Keratinocyte (primary cell): ENCODE results near the gene TEX51. TPM values are rescaled to one million over a fixed set of nuclear protein-coding genes. Genes with fewer than 3 reads are reported as not detected.

Experiments
- DNase-seq: peaks from one replicate; pipeline ENCODE4 v3.0.0-alpha.2; 2011; ENCODE audit warnings: low read depth, missing footprints, low spot score
- FAIRE-seq: peaks from 2 replicates; lab custom pipeline; 2011; peaks lifted over from hg19 to GRCh38; lab: Jason Lieb, UNC
- H2AFZ ChIP-seq: 2 replicates; pipeline ENCODE4 v1.6.0; 2012; ENCODE audit warnings: low read length, control low read depth, inconsistent platforms; ENCODE audit not compliant: control insufficient read depth
- H3K27ac ChIP-seq: 2 replicates; pipeline ENCODE4 v1.5.1; 2011; ENCODE audit warnings: low read length; ENCODE audit not compliant: control insufficient read depth, insufficient read depth
- H3K27me3 ChIP-seq: 3 replicates; pipeline ENCODE4 v1.6.0; 2011; ENCODE audit warnings: low read length; ENCODE audit not compliant: control insufficient read depth, insufficient read depth; ENCODE audit errors: extremely low read depth
- H3K36me3 ChIP-seq, 2 experiments: 2 replicates in 1 of 2; 3 replicates in 1 of 2; pipeline ENCODE4 v1.5.1; 2011; ENCODE audit warnings: low read length in 2 of 2, mild to moderate bottlenecking in 1 of 2; ENCODE audit not compliant: control insufficient read depth in 2 of 2, insufficient read depth in 2 of 2; ENCODE audit errors: extremely low read depth in 1 of 2
- H3K4me1 ChIP-seq: 3 replicates; pipeline ENCODE4 v1.5.1; 2011; ENCODE audit warnings: low read length; ENCODE audit not compliant: control insufficient read depth, insufficient read depth; ENCODE audit errors: extremely low read depth
- H3K4me2 ChIP-seq: 3 replicates; pipeline ENCODE4 v1.6.0; 2011; ENCODE audit warnings: low read depth, low read length; ENCODE audit not compliant: control insufficient read depth, insufficient read depth; ENCODE audit errors: extremely low read depth
- H3K4me3 ChIP-seq, 3 experiments: fragments of 200-600 bp in 1 of 3; sonication (generic) in 1 of 3; 2 replicates in 2 of 3; 3 replicates in 1 of 3; pipeline ENCODE4 v1.5.1; 2011 to 2016; ENCODE audit warnings: low read length in 3 of 3, mild to moderate bottlenecking in 3 of 3, control low read depth in 2 of 3, inconsistent platforms in 1 of 3, low read depth in 1 of 3, mixed read lengths in 1 of 3, mixed run types in 1 of 3, moderate library complexity in 1 of 3; ENCODE audit not compliant: control insufficient read depth in 2 of 3, insufficient read depth in 2 of 3; ENCODE audit errors: extremely low read depth in 1 of 3
- H3K79me2 ChIP-seq: 2 replicates; pipeline ENCODE4 v1.6.0; 2012; ENCODE audit warnings: low read length; ENCODE audit not compliant: control insufficient read depth, insufficient read depth
- H3K9ac ChIP-seq: 3 replicates; pipeline ENCODE4 v1.6.0; 2011; ENCODE audit warnings: low read length; ENCODE audit not compliant: control insufficient read depth, insufficient read depth; ENCODE audit errors: extremely low read depth
- H3K9me1 ChIP-seq: 3 replicates; pipeline ENCODE4 v1.6.0; 2011; ENCODE audit warnings: low read length; ENCODE audit not compliant: control insufficient read depth, insufficient read depth; ENCODE audit errors: extremely low read depth
- H3K9me3 ChIP-seq: 2 replicates; pipeline ENCODE4 v1.5.1; 2012; ENCODE audit warnings: low read depth, low read length; ENCODE audit not compliant: control insufficient read depth
- H4K20me1 ChIP-seq: 3 replicates; pipeline ENCODE4 v1.6.0; 2011; ENCODE audit warnings: low read length; ENCODE audit not compliant: control insufficient read depth, insufficient read depth; ENCODE audit errors: extremely low read depth
- EZH2 ChIP-seq: IDR thresholded peaks from one replicate; pipeline ENCODE4 v1.6.1; 2012; ENCODE audit warnings: inconsistent platforms, mild to moderate bottlenecking, low read length, moderate library complexity
- dilution Hi-C: fragments of 300-500 bp; cut with MboI; formaldehyde crosslinking; loops from one replicate; pipeline ENCODE4 v1.7.0; 2020; ENCODE audit warnings: low sequenced_read_pairs; ENCODE audit not compliant: extremely low pct_ligation_motif_present
- polyA plus RNA-seq, 5 experiments: library from polyadenylated mRNA; depleted of rRNA in 3 of 5; stranded (reverse) in 3 of 5; stranded (forward) in 1 of 5; unstranded in 1 of 5; fragments of >200 nt; gene quantifications; 1 replicate in 1 of 5; 2 replicates in 3 of 5; 3 replicates in 1 of 5; pipeline versions ENCODE4 v1.2.1 to v1.2.3, GENCODE V29; 2011 to 2012; ENCODE audit warnings: missing spikeins in 2 of 5, low read depth in 1 of 5, low replicate concordance in 1 of 5
- TF ChIP-seq, protein P1 (sequence below), 3 experiments: IDR thresholded peaks in 1 of 3; conservative IDR thresholded peaks in 1 of 3; optimal IDR thresholded peaks in 1 of 3; 2 replicates in 2 of 3; 3 replicates in 1 of 3; pipeline versions ENCODE3 to v1.5.1; 2011; ENCODE audit warnings: low read length in 3 of 3, mild to moderate bottlenecking in 3 of 3, moderate library complexity in 2 of 3, control low read depth in 1 of 3, inconsistent platforms in 1 of 3; ENCODE audit not compliant: insufficient read depth in 2 of 3; ENCODE audit errors: extremely low read depth in 1 of 3

Gene TEX51
- polyA plus RNA-seq, 1 donor (not counting 4 experiments of a cell fraction or from before 2014, with no cell fraction given), result not detected

DNA sequence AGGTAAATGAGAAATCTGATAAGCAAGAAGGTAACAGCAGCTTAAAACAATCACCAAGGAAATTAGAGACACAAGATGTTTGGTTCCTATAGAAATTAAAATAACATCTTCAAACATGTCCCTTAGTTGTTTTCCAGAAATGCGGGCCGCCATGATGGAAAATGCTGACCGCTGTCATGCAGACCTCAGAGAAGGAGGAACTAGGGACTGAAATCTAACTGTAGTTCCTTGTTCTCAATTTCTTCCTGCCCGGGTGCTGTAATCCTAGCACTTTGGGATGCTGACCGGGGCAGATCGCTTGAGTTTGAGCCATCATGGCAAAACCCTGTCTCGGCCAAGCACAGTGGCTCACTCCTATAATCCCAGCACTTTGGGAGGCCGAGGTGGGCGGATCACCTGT, 51.1 kb downstream of the TEX51 start:
- DNase-seq, result no peak
- H3K4me1 ChIP-seq, result no peaks in the 10 kb centered on the region
- no peaks in the 10 kb centered on the region for H4K20me1 ChIP-seq
- FAIRE-seq, result no peak
- no peak overlapping the region for H3K4me2 ChIP-seq
- no peaks in the 10 kb centered on the region for H3K9me3 ChIP-seq
- H3K9ac ChIP-seq, result no peak overlapping the region
- dilution Hi-C loops, result no loop called here
- no peak overlapping the region for H2AFZ ChIP-seq
- TF ChIP-seq, protein P1, sequence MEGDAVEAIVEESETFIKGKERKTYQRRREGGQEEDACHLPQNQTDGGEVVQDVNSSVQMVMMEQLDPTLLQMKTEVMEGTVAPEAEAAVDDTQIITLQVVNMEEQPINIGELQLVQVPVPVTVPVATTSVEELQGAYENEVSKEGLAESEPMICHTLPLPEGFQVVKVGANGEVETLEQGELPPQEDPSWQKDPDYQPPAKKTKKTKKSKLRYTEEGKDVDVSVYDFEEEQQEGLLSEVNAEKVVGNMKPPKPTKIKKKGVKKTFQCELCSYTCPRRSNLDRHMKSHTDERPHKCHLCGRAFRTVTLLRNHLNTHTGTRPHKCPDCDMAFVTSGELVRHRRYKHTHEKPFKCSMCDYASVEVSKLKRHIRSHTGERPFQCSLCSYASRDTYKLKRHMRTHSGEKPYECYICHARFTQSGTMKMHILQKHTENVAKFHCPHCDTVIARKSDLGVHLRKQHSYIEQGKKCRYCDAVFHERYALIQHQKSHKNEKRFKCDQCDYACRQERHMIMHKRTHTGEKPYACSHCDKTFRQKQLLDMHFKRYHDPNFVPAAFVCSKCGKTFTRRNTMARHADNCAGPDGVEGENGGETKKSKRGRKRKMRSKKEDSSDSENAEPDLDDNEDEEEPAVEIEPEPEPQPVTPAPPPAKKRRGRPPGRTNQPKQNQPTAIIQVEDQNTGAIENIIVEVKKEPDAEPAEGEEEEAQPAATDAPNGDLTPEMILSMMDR (optimal IDR thresholded peaks at IDR 0.05 in 1 of 3, IDR thresholded peaks at IDR 0.05 in 1 of 3, conservative IDR thresholded peaks at IDR 0.05 in 1 of 3; ENCODE audit: extremely low read depth in 1 of 3, insufficient read depth in 2 of 3, low read length in 3 of 3), result no peak
- TF ChIP-seq EZH2, result no peak
- no peaks in the 10 kb centered on the region for H3K79me2 ChIP-seq
- no peaks in the 10 kb centered on the region for H3K36me3 ChIP-seq
- no peak overlapping the region for H3K4me3 ChIP-seq
- H3K27ac ChIP-seq, result no peak overlapping the region
- H3K27me3 ChIP-seq, result no peaks in the 10 kb centered on the region
- no peaks in the 10 kb centered on the region for H3K9me1 ChIP-seq

DNA sequence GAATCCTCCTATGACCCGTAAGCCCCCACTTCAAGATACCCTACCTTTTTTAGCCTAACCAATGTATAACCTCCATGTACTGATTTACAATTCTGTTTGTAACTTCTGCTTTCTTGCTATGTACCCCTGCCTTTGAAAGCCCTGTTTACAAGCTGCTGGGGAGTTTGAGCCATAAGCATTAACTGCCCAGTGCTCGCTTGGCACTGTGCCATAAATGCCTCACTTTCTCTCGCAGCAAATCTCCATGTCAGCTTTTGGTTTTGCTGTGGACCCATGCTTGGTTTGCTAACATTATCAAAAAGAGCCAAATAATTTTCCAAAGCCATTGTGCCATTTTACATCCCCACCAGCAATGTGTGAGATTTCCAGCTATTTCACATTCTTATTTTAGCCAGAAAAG, 51.8 kb downstream of the TEX51 start:
- Histone ChIP-seq H3K79me2 (no peaks in the 10 kb centered on the region), H3K4me2 (no peak overlapping the region), H3K27me3 (no peaks in the 10 kb centered on the region), H3K9ac (no peak overlapping the region), H3K9me1 (no peaks in the 10 kb centered on the region), H3K4me3 (no peak overlapping the region), H3K36me3 (no peaks in the 10 kb centered on the region), H3K4me1 (no peaks in the 10 kb centered on the region), H3K9me3 (no peaks in the 10 kb centered on the region), H3K27ac (no peak overlapping the region), H4K20me1 (no peaks in the 10 kb centered on the region), H2AFZ (no peak overlapping the region)
- FAIRE-seq (no peak), DNase-seq (no peak)
- dilution Hi-C loops, result no loop called here
- TF ChIP-seq, protein P1 (optimal IDR thresholded peaks at IDR 0.05 in 1 of 3, IDR thresholded peaks at IDR 0.05 in 1 of 3, conservative IDR thresholded peaks at IDR 0.05 in 1 of 3; ENCODE audit: extremely low read depth in 1 of 3, insufficient read depth in 2 of 3, low read length in 3 of 3), result no peak
- no peak for TF ChIP-seq EZH2

Other genes starting within 250 kb of the TEX51 start
- gene GYPC, start 242.7 kb upstream of the TEX51 start, polyA plus RNA-seq, result not detected in 3 replicates
- gene BIN1, start 208.3 kb downstream of the TEX51 start, polyA plus RNA-seq, result 4.2 to 6.5 TPM (median 5.4 TPM) in 3 replicates